Stimulated activated CD8-positive, alpha-beta memory T cell treated with anti-CD3 and anti-CD28 coated beads, Interleukin-4, amount 100 ng/mL, for 48 hours (primary cell): Measurements from ENCODE around the gene PTBP3.

Experiments
- DNase-seq: peaks from one replicate; pipeline ENCODE4 v3.0.0-alpha.2; 2020

The PTBP3 gene

DNA sequence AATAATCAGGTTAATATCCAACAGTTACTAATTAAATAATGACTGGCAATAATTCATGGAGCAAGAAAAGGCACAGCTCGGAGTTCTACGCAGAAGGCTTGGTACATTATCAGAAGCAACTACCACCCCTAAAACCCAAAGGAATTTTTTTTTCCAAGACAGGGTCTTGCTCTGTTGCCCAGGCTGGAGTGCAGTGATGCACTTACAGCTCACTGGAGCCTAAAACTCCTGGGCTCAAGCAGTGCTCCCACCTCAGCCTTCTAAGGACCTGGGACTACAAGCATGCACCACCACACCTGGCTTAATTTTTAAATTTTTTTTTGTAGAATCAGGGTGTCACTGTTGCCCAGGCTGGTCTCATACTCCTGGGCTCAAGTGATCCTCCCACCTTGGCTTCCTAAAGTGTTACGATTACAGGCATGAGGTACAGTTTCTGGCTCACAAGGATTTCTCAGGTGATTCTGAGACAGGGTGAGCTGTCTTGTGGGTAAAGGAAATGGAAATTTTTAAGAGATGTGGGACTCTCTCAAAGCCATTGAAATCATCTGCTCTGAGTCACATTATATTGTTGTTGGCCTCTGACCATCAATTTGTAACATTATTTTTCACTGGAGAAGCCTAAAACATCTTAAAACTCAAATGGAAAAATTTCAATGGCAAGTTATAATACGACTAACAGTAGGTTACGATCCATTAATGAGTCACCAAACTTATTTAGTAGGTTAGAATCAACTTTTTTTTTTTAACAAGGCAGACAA is 26.8 kb upstream of the PTBP3 start:
- no peak for DNase-seq

DNA sequence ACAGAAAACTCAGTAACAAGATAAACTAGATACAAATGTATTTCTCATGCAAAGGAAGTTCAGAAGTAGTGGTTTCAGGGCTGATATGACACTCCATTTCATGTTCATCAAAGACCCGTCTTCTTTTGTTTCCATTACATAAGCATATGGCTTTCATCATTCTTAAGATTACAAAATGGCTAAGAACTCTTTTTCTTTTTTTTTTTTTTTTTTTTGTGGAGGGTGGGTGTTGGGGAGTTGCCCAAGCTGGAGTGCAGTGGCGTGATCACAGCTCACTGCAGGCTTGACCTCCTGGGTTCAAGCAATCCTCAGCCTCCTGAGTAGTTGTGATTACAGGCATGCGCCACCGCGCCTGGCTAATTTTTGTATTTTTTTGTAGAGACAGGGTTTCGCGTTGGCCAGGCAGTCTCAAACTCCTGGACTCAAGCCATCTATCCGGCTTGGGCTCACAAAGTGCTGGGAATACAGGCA is 22.0 kb upstream of the PTBP3 start:
- no peak for DNase-seq

DNA sequence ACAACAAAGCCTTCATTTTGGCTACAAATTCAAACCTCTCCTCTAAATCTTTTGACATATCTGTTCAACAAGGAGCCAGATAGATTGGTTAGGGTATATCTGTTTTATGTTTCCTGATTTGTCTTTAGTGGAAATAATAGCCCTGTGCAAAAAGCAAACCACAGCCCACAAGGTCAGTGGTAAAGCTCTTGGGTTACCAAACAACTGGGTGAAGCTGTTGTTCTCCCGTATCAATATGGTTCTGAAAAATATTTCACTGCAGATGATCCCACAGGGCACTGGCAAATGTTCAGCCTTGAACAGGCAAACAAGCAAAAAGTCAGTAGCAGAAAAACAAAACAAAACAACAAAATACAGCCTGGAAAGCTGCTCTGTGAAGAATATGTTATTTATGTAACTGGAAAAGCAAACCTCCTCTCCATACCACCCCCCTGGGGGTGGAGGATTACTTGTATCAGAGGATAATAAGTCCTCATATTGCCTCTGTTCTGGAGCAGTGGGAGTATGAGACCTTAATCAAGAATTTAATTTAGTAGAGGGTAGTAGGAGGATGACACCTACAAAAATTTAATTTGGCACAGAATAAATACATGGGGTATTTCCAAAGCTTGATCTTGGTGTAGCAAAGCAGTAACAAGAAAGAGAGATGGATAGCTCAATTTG is 20.8 kb upstream of the PTBP3 start:
- DNase-seq = no peak

DNA sequence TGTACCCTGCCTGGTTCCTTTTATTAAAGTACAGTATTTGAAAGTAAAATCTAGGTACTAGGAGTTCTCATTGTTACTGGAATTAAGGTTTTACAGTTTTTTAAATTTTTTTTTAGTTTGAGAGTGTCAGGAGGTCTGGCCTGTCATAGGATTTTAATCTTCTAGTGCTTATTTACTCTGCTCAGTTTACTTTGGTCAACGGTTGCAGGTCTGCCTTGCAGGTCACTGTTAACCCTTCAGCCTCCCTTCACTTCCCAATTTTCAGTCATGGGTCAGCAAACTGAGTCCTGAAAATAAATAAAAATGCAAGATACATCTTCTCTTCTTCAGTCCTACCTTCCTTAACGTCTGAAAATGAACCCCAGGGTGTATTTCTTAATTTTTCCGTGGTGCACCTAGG is 18.8 kb upstream of the PTBP3 start:
- DNase-seq = no peak

DNA sequence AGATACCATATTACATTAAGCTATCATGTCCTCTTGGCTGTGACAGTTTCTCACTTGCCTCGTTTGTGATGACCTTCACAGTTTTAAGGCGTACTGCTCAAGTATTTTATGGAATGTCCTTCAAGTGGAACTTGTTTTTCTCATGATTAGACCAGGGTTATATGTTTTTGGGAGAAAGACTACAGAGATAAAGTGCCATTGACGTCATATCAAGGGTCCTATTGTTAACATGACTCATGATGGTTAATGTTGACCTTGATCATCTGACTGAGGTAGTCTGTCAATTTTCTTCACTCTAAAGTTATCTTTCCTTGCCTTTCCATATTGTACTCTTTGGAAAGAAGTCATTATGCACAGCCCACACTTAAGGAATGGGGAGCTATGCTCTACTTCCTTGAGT is 17.8 kb upstream of the PTBP3 start:
- no peak for DNase-seq

DNA sequence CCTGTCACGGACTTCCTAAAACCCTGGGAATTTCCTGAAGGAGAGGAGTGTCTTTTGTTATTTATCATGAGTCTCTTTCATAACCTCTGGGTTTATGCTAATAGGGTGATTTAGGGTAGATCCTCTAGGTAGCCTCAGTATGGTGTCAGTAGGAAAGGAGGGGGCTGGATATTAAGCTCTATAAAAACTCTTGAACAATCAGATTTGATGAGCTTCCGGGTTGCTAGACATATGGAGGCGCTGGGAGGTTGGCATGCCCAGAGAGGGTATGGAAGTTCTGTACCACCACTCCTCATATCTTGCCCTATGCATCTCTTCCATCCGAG is 15.6 kb upstream of the PTBP3 start:
- DNase-seq = no peak

DNA sequence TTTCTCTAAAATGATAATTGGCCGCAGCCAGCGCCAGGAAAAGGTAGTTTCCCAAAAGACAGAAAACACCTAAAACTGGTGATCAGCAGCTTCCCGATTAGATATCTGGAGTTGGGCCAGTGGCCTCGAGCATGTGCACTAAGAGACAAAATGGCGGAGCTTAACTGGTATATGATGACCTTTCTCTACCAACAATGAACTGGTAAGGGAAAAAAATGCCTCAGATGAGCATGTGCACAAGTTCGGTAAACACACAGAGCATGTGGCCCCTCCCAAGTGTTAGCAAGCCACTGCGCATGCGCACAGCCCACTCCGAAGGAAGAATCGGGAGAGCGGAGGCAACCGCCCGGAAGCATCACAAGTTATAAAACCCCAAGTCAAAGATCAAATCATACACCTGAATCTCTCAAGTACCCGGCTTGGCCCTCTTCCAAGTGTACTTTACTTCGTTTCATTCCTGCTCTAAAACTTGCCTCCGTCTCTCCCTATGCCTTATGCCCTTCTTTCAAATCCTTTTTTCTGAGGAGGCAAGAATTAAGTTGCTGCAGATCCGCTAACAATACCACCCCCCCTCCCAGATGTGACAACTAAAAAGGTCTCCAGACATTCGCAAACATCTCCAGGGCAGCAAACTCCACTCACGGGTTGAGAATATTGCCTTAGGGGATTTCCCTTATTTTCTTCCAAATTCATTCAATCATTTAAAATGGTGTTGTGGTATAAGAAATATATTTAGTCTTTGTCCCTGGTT is 15.0 kb upstream of the PTBP3 start:
- peak; percentile 89 for DNase-seq

DNA sequence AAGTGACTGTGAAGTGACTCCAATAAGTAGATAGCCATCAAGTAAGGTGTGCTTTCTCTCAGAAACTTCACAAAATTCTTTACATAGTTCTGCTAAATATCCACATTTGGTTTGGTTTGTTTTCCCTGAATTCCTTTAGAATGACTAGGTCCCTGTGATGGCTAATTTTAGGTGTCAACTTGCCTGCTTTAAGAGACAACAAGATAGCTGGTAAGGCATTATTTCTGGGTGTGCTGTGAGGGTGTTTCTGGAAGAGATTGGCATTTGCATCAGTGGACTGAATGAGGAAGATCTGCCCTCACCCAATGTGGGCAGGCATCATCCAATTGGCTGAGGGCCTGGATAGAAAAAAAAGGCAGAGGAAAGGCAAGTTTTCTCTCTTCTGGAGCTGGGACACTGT is 8.3 kb upstream of the PTBP3 start:
- no peak for DNase-seq

DNA sequence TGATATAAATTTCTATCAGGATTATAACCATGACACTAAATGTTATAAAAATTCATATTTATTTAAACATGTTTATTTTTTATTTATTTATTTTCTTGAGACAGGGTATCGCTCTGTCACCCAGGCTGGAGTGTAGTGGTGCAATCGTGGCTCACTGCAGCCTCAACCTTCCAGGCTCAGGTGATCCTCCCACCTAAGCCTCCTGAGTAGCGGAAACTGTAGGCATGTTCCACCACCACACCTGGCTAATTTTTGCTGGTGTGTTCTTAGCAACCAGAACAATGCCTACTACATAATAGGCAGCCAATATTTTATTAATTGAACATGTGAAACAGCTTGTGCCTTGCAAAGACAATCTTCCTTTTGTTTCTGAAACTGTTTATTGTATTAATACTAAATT is 6.5 kb upstream of the PTBP3 start:
- no peak for DNase-seq

DNA sequence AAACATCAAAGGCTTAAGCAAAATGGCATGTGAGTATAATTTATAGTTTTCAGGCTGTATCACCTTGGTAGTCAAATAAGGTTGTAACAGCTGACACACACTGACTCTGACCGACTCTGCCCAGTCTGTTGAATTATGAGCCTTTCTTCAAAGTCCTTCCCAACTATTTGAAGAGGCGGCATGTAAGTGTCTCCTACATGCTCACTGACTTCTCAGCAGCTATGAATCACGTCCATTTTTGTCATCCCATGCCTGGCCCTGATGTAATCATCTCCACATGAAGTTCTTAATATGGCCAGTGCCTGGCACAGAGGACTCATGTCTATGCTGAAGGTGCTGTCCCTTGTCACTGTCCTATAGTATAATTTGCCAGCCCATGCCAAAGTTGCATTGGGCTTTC is 5.1 kb upstream of the PTBP3 start:
- no peak for DNase-seq

DNA sequence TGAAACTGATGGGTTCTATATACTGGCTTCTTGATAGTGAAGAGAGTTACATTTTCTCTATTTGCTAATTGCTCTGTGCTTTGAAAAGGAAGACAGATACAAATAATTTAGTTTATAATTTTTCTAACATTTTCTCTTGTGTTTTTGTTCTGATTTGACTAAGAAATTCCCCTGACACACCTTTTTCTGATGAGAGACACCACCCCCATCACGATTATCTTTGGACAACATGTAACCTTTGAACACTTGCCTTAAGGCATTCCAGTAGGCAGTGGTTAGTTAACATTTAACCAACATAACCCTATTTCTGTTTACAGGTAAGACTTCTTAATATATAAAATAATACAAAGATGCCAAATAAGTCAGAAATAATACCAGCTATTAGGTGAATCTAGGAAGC is 4.1 kb upstream of the PTBP3 start:
- DNase-seq = no peak

DNA sequence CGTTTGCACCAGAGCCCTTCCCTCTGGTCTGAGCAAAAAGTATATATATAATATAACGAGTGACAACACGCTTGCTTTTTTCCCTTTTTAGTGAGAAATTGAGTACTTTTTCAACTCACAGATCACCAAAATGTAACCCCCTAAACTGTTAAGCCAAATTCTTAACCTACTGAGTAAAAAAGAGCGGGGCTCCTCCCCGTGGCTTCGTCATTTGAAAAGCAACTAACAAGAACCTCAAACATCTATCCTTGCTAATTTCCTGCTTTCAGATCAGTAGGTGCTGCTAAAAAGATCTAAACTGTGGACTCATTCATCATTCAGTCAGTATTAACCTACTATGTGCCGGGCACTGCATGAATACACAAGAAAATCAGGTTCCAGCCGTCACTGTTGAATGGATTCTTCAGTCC is 1.0 kb upstream of the PTBP3 start:
- peak; percentile 67 for DNase-seq

DNA sequence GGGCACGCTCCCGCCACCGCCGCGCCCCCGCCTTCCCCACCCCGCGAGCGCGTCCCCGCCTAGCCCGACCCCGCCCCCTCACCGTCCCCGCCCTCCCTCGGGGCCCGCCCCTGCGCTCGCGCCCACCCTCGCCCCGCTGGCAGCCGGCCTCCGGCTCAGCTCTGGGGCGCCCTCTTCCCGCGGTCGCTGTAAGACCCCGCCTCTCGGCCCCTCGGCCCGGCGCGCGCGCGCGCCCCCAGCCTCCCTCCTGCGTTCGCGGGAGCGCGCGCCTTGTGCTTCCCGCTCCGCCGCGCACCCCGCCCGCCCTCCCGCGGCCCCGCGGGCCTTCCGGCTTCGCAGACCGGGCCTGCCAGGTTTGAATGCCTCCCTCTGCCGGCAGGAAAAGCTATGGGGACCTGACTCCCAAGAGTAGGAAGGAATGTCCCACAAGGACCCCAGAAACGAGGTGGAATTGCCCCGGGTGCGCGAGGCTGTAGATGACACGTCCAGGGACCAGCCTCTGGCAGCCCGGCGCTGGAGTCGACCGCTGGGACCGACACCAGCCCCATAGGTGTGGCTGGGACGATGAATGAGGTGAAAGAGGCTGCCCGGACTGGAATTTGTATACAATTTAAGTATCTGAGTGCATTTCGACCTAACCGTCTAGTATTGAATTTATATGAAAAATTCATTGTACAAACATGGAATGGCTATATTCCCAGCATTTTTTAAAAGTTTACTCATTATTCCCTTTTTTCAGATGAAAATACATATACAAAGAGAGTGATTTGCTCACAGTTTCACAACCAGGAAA is 416 bp upstream of the PTBP3 start:
- peak; percentile 95 for DNase-seq

DNA sequence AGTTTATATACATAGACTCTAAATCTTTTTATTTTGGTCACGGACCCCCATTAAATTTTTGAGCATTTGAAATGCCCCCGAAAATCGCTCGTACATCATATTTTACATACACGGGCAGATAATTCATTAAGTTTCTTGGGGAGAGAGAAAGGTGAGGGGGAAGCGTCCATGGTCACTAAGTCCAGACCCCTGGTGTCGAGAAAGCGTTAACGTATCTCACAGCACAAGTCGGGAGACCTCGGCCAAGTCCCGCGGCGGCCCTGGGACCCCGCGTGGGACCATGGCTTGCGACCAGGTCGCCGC is 794 bp downstream of the PTBP3 start:
- DNase-seq = no peak

DNA sequence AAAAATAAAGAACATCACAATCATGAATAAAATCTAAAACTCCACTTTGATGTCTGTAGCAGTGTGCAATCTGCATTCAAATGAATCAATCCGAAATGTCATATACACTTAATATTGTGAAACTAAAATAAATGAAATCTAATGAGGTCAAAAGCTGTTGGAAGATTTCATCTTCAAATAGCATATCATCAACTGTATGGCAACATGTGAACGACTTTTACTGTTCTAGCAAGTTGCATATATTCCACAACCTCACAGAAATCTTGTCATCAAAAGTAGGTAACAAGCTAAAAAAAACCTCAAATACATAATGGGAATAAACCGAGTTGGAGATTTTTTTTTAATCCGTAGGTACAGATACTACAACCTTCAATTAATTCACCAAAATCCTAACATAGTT is 1.2 kb downstream of the PTBP3 start:
- no peak for DNase-seq

DNA sequence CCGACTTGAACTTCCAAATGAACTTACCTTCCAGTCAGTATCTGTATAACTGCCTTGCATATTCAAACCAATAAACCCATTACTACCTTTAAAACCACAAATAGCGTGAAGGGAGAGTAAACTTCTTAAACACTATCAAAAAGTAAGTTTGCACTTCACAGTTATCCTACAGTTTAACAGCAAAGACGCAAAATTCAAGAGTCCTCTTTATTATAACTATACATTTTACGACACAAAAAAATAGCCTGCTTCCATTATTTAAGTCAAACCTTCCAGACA is 1.8 kb downstream of the PTBP3 start:
- no peak for DNase-seq

DNA sequence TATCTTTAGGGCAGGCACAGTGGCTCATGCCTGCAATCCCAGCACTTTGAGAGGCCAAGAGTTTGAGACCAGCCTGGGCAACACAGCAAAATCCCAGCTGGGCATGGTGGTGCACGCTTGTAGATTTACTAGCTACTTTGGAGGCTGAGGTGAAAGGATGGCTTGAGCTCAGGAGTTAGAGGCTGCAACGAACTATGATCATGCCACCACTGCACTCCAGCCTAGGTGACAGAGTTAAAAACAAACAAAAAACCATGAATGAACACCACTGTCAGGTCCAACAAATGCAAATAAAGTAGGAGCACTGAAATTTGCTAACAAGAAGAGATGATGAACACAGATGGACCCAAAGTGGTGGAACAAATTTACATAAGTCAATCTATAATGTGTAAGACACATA is 4.9 kb downstream of the PTBP3 start:
- DNase-seq = no peak

DNA sequence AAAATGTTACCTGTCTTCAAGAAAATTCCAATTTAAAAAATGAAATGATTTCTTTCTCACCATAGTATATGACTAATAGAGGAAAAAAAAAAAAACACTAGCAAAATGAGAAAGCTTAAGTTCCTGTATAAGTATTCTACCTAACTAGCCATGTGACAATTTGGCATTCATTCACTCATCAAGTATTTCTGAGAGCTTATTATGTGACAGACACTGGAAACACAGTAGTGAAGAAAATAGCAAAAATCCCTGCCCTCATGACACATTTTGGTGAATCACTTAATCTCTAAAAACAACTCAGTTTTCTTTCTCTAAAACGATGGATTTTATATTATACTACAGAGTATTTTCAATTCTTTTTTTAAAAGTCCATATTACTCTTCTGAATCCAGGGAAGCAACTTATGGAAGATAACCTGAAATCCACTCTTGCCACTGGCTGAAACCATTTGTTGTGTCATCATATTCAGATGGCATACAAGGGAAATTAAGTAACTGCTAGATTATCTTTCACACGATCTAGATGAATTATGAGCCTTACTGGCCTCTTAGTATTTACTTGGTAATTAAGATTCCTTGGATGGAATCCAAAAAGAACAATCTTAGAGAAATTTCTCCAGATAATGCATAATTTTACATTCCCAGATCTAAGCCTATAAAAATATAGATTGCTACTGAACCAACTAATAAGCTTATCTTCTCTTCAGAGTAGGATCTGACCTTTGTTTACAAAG is 5.5 kb downstream of the PTBP3 start:
- no peak for DNase-seq

DNA sequence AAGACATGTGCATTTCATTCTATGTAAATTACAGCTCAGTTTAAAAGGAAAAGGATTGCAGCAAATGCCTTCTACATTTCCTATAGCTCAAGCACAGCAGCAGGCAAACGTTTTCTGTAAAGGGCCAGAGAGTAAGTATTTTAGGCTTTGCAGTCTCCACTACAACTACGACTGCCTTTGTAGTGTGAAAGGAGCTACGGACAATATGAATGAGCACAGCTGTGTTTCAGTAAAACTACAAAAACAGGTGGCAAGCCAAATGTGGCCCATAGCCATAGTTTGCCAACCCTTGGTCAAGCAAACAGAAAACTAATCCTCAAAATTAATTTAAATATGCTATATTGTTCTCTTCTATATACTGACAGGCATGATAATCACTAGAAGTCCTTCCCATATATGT is 7.2 kb downstream of the PTBP3 start:
- DNase-seq = no peak

DNA sequence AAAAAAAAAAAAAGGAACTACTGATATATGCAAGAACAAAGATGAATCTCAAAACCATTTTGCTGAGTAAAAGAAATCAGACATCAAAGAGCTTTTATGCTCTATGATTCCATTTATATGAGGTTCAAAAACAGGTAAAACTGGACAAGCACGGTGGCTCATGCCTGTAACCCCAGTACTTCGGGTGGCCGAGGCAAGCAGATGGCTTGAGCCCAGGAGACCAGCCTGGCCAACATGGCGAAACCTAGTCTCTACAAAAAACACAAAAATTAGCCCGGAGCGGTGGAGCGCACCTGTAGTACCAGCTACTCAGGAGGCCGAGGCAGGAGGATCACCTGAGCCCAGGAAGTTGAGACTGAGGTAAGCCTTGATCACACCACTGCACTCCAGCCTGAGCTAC is 7.8 kb downstream of the PTBP3 start:
- no peak for DNase-seq

DNA sequence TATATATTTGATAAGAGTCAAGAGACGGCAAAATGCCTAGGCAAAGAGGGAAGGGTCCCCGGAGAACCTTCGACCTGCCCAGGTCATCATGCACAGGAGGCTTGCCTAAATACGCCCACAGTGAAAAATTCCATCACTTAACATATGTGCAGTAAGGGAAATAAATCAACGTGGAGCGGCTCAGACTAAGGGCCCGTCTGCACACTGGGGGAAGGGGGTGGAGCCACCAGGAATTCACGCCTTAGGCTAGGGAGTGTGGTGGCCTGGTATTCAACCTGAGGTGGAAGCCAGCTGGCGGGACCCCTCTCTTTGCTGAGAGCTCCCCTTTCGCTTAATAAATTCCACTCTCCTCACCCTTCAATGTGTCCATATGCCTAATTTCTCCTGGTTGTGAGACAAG is 8.3 kb downstream of the PTBP3 start:
- DNase-seq = no peak

DNA sequence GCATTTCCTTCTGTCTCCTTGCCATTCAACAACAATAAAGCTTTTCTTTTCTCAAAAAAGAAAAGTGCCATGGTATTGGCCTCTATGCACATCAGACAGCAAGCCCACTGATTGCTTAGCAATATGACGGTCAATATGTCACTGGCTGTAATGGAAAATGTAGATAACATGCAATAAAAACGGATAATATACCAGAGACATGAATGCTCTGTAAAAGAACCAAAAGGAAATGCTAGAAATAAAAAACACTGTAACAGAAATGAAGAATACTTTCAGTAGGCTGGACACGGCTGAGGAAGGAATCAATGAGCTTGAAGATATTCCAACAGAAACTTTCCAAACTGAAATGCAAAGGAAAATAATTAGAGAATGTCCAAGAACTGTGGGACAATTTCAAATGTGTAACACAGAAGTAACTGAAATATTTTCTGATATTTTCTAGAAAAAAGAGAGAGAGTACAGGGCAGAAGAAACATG is 10.0 kb downstream of the PTBP3 start:
- no peak for DNase-seq
